ENCODE data around the gene FLT1. TPM values are rescaled to one million over a fixed set of nuclear protein-coding genes. Genes with fewer than 3 reads are reported as not detected.
A peak's percentile ranks its signal among the peaks of the same experiment; 100 is the strongest.

Gene FLT1
- polyA plus RNA-seq, 1 donor: 16.2 TPM

DNA sequence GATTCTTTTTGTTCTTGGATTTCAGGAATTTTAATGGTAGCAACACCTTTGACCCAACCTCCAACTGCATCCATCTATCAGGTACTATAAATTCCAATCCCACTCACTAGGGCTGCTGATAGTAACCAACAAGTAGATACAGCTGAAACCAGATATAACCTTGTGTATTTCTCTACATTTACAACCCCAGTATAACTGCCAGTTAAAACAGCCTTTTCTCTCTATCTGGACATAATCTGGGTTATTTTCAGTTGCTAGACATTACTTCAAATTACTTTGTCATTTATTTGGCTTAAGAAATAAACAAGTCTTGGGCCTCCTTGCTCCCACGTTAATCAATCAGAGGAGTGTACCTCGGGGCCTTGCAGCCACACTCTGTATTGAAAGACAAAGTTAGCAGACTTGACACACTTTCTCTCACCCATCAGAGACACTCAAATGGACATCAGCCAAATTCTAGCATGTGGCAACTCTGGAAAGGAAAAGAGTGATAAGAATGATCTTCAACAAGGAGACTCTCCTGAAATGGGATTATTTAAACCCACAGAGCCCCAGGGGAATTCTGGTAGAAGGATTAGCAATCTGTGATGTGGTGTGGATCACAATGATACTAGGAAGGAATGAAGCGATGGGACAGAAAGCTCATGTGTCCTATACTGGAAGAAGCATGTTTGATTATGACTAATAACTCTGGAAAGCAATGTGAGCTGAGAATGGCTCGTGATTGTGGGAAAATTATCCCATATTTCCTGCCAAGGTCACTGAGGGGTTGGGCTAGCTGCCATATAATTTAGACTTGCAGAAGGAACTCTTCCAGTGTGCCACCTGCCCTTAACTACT lies 157.5 kb downstream of the FLT1 start:
- DNase-seq: peak; percentile 38

DNA sequence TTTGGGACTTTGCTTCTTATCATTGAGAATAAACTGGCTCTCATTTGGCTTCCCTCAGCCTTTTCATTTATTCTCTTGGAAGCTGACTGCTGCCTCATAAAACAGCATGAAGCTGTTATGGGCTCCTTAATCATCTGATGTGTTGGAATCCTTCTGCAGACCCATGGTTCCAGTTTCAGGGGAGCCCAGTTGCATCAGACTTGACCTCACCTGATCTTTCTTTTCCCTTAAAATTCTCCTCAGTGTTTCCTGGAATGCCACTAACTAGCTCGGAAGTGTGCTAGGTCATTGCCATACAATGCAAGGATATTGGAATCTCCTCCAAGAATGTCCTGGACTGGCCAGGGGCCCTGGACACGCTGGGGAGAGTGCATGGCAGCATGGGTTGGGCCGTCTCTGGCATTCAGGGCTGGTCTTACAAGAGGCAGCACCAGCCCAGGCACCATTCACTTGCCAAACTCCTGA lies 158.7 kb downstream of the FLT1 start:
- DNase-seq: no peak

DNA sequence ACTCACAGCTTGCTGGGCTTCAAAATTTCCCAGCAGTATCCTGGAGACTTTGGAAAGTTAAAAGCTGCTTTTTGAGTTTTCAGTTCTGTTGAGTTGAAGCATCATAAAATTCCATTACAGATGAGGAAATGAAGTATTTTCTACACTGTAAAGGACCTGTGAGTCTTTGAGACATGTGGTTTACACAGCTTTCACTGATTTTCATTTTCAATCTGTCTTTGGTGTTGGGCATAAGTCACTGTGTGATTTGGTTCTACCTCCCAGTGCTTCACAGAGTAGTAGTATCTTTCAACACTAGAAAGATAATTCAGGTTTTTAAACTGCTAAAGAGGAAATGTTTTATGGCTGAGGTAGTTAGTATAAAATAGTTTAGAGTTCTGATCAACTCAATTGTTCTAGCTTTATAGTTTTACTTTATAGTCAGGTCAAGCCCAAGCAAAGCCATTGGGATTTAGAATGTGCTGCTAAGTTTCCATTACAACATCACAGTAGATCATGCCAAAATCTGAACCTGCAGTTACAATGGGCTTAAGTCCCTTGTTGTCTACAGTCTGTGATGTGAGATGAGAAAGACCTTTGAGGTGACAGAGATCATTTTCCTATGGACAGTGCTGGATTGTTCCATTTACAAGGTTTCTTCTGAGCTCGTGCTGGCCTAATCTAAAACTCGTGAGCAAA lies 161.6 kb downstream of the FLT1 start:
- DNase-seq: no peak

DNA sequence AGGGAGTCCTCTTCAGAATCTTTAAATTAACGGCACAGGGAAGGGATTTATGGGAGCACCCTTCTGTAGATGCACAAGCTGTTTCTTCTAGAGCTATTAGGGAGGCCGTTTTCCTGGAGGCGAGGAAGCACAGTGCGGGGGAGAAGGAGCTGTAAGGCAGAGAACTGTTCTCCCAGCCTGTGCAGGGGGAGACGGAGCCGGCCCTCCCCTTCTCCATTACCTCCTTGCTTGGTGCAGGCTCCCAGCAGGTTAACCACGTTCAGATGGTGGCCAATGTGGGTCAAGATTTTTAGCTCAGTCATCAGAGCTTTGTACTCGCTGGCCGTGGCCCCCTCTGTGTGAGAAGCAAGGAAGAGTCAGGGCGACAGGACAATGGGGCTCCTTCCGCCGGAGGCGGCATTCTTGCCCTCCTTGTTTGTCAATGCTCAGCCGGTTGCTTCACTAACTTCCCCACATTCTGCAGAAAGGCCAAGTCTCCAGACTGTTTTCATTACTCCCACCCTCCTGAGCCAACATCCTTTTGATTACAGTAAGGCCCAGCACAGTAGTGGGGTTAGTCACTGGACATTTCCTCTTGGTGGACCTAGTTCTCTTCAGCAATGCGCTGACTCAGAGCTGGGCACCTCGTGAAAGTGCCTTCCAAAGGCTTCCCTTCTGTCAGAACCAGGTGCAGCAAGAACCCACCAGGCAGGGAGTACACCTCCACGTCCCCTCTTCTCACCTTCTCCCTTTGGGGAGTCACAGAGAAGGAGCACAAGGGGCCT lies 165.4 kb downstream of the FLT1 start:
- no peak for DNase-seq

DNA sequence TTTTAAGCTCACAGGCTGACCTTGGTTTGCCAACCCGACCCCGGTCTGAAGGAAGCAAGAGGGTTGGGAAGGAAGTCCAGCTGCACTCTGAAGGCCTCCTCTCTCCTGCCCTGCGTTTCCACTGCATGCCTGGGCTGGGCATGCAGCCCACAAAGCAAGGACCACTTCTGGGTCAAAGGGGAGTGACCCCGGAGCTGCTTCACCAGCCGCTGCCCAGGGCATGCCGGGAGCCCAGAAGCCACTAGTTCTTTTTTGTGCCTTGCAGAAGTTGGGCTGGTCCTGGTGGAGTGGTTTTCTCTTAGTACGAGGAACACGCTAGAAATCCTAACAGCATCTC lies 166.7 kb downstream of the FLT1 start:
- DNase-seq: no peak

DNA sequence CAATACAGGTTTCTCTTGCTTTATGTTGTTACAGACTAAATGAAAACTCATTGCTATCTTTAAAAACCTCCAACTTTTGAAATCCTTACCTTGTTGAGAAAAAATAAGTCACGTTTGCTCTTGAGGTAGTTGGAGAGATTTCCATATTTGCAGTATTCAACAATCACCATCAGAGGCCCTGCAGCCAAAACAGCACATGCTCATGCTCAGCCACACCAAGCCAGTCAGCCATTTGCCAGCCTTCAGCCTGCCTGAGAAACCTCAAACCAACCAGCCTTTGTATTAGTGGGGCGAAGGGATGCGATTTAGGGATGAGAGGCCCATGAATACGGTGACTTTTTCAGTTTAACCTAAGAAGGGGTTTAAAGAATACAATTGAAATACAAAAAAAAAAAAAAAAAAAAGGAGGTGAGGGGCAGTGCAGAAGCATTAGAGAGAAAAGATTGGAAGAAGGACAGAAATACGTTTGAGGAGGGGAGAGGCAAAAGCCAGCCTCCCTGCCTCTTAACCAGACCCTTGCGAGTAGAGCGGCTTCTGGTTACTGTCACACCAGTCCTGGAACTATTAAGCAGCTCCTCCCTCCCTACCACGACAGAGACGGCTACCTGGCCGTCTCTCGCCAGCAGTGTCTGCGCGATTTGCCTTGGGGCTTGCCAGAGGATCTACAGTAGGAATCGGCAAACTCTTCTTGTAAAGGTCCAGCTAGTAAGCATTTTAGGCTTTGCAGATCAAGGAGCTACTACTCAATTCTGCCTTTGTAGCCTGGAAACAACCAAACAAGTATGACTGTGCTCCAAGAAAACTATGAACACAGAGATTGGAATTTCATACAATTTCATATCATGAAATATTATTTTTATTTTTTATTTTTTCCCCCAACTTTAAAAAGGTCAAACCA lies 167.3 kb downstream of the FLT1 start:
- DNase-seq: no peak

DNA sequence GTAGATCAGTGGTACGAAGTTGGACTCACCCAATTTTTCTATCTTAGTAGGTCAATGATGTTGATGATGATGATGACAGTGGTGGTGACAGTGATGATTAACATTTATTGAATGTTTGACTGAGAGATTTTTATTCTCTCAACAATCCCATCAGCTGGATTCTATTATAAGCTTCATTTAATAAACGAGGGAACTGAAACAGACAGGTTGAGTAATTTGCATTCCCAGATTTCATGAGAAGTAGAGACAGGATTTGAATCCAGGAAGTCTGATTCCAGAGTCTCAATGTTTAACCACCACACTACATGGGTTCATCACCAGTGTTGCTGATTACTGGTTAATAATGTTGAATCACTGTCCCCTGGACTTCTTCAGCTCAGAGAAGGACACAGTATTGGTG lies 168.9 kb downstream of the FLT1 start:
- DNase-seq: no peak

DNA sequence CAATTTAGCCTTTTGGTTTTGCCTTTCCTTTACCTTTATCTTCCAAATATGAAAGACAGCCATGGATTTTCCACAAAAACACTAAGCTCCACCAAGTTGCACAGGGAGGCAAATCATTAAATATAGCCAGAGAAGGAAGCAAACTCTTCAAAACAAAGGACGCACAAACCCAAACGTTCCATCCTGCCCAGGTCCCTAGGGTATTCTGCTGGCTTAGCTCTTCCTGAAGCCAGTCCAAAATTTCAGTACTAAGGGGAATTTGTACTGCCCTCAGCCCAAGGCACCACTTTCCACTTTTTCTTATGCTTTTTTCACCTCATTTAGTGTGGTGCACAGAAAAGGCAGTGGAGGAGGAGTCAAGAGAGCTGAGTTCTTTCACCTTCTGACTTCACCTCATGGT lies 169.9 kb downstream of the FLT1 start:
- DNase-seq: no peak

DNA sequence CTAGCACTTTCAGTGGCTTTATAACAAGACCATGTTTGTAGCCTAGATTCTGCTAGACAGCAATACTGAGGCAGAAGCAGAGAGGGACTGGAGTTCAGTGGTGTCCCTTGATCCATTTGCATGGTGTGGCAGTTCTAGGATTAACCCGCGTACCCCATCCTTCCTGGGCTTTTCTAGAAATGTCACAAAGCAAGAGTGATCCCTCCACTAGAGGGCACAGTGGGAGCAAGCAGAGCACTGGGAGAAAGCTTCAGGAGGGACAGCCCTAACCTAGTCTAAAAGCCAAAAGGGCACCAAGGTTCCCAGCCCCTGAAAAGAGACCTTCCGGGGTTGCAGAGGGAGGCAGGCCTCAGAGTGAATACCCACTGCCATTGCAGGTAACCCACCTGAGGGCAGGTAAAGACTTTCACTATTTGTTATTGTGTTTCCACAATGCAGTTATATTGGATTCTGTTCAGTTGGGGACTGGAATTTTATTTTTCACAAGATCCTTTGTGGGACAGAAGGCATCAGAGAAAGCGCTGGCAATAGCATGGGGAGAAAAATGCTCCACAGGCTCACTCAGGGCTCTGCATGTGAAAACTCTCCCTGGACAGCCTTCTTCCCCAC lies 170.6 kb downstream of the FLT1 start:
- DNase-seq: peak; percentile 54

DNA sequence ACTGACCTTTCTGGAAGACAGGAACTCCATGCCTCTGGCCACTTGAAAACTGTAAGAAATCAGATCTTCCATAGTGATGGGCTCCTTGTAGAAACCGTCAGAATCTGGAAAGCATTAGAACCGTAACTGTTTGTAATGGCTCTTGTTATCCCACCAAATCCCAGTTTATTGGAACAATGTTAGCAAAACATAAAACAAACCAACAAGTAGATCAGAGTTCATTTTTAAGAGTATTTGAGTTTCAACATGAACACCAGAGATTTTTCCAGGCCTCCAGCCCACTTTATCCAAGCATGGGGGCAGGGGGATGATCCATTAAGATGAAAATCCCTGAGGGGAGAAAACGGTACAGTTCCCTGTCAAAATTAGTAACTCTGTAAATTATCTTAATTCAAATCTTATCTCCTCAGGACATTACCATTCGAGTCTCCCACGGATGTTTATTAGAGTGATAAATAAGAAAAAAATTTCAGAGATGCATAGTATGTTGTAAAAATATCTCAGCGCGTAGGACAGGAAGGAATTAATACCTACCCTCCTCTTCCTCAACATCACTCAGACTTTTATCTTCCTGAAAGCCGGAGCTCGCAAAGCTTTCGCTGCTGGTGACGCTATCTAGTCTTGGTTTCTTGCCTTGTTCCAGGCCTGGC lies 172.5 kb downstream of the FLT1 start:
- no peak for DNase-seq

DNA sequence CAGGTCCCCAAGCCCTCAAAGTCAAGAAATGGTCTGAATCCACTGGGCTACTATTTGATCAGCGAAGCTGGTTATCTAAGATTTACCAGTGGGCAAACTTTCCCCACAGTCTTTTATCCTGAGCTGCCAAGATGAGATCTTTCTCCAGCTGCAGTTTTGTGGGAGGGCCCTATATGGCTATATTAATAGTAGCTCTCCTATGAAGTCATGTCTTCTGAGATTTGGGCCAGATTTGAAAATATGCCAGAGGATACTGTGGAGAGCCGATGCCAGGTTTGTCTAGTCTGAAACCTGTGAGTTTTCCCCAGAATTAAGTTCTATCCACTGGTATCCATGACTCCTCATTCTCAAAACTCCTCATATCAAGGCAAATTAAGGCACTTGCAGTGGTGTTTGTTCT lies 173.2 kb downstream of the FLT1 start:
- no peak for DNase-seq

DNA sequence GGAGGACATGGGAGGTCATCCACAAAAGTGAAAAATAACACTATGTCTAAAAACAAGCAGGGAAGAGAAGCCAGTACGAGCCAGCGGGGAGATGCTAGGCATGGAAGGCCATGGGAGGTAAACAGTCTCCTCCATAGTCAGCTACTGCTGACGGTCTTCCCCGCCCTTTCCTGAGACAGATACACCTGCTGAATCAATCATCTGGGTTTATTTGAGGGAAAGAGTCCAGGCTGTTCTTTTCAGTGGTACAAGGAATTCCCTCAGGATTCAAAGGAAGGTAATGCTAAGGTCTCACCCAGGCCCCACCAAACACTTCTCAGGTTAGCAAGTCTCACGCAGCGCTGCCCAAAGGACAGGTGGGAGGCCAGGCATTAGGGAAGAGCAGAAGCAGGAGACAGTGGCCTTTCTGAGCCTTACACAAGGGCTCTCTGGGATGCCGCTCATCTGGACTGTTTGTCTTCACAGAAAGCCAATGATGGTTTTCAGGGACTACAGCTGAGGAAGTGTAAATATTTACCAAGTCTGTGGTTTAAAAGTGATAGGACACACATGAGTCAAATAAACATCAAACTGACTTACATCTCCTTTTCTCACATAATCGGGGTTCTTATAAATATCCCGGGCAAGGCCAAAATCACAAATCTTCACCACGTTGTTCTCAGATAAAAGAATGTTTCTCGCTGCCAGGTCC lies 173.9 kb downstream of the FLT1 start:
- no peak for DNase-seq

DNA sequence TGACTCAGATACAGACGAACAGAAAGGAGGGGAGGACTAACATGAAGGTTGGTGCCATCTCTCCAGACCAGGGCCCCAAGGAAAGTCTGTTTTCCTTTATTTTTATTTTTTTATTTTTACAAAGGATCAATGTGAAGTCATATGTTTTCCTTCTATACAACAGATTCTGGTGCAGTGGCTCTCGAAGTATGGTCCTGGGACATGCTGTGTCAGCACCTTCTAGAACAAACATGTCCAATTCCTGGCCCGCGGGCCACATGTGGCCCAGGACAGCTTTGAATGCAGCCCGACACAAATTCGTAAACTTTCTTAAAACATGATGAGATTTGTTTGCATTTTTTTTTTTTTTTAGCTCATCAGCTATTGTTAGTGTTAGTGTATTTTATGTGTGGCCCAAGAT lies 174.7 kb downstream of the FLT1 start:
- no peak for DNase-seq

DNA sequence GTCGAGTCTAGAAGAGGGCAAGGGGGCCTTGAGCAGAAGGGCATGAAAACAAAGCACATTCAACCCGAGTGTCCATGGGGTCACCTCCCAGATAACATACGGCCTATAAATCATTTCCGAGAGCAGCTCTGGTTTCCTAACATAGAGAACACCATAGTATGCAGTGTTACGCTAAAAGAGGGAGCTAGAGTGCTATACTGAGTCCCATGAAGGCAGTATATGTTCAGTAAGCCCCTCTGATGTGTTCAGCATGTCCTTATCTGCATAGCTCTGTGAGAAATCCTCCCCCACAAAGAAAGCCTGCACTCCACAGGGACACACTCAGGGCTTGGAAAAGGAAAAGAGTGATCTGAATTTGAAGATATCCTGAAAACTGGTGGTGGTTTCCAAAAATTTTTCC lies 175.4 kb downstream of the FLT1 start:
- no peak for DNase-seq

DNA sequence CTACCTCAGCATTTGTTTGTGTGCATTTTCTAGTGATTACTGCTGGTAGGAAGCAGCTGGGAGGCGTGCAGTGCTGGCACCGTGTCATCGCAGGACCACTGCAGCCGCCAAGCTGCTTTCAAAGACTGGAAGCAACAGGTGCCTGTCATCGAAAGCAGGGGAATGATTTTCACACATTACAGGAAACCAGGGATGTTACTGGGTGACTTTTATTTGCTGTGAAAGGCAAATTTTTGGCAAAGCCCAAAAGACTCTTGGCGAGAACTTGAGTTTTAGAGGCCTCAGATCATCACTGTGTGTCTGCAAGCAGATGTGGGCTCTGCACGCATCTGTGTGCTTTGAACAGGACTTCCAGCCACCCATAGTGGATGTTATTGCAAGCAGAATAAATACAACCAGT lies 176.4 kb downstream of the FLT1 start:
- DNase-seq: peak; percentile 42

DNA sequence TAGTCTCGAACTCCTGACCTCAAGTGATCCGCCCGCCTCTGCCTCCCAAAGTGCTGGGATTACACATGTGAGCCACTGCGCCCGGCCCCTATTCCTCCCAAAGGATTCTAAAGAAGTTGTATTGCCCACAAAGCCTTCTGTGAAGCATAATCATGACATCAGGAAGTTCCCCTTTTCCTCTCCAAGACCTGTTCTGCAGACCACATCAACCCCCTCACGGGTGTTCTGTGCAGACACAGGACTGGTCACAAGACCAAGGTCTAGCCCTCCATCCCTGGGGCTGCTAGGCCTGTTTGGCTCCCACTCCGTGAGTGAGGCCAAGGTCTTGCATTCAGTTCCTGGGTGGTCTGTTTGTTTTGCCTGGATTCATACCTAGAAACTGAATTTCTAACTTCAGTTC lies 178.1 kb downstream of the FLT1 start:
- DNase-seq: no peak

DNA sequence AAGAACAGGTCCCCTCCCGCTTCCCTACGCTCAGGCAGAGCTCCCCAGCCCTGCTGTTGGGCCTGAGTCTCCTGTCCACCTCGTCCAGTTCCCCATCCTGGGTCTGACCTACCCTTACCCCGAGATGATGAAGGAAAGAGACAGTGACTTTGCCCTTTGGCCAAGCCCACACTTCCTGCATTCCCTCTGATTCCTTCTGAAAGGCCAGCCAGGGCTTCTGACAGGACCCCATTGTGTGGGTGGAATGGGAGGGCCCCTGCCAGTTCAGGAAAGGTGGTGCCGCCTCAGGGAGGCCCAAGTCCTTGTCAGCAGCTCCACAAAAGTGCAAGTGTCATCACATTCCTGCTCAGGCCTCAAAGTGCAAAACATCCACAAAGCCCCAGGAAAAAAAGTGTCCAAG lies 178.8 kb downstream of the FLT1 start:
- DNase-seq: no peak

DNA sequence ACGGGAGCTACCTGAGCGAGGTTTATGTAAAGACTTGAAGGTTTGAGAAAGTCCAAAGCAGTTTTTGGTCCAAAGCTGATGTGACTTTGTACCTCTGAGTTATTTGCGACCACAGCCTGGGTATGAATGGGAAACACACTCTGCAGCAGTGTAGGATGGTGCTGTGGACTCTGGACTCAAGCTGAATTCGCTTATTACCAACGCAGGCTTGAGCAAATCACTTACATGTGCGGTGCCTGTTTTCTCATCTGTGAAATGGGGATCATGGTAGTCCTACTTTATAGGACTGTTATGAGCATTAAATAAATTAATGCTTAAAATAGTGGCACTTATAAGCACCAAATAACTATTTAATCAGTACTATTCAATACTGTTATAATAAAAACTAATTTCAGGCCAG lies 180.0 kb downstream of the FLT1 start:
- no peak for DNase-seq

DNA sequence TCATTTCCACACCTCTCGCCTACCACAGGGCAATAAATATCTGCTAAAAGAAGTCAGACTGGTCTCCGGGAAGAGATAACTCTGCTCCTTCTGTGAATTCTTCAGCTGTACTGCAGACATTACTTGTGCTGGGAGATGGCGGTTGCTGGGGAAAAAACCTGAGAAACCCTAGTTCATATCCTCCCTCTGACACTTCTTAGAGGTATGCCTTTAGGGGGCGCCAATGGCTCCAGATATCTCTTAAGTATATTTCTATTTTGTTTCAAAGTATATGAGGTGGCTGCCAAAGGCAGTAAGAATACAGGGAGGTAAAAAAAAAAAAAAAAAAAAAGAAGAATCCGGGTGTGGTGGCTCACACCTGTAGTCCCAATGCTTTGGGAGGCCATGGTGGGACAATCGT lies 181.3 kb downstream of the FLT1 start:
- no peak for DNase-seq

DNA sequence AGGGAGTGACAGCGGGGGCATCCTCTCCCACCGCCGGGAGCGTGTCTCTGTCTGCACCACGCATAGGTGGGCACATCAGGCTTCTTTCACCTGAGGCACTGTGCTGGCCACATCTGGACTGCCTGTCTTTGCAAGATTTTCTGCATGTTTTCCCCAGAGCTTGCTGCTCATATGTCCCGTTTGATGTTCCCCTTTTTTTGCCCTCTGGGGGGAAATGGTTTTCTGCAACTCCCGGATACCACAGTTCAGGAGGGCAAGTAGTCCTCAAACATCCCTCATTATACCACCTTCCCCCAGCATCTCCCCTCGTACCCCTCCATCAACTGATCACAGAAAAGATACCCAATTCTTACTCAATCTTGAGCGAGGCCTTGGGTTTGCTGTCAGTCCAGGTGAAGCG lies 188.6 kb downstream of the FLT1 start:
- DNase-seq: no peak

DNA sequence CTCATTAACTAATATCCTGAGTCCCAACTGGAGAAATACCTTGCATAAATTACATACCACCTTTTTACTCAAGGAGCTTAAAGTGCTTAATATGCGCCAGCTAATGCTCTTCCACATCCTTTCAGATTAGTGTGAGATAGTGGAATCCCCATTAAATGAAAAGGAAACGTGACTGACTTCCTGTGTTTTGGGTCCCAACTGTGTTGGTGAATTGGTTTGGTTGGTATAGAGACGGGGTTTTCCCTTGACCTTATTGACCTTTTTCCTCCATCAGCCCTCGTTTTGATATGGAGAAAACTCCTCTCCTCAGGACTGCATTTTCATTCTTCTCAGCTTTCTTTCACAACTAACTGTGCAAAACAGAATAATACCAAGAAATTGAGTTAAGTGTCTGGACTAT lies 193.1 kb downstream of the FLT1 start:
- no peak for DNase-seq
